Activated CD4-positive, alpha-beta T cell treated with anti-CD3 and anti-CD28 coated beads, Interleukin-2, amount 10 ng/mL, durations not matched to agents 24 days and 14 days (primary cell): ENCODE data around the gene EXOC7. TPM values are rescaled to one million over a fixed set of nuclear protein-coding genes. Genes with fewer than 3 reads are reported as not detected.

ENCODE experiments used
- DNase-seq: peaks from one replicate; pipeline ENCODE4 v3.0.0; 2022
- H3K27ac Mint-ChIP-seq: one replicate; pipeline ENCODE4 v1.8.0; 2022; ENCODE audit warnings: mild to moderate bottlenecking, mixed read lengths
- H3K27me3 Mint-ChIP-seq: one replicate; pipeline ENCODE4 v1.8.0; 2022; ENCODE audit warnings: mixed read lengths
- H3K36me3 Mint-ChIP-seq: one replicate; pipeline ENCODE4 v1.8.0; 2022; ENCODE audit warnings: low read depth, mild to moderate bottlenecking, mixed read lengths
- H3K4me1 Mint-ChIP-seq: one replicate; pipeline ENCODE4 v1.8.0; 2021; ENCODE audit warnings: mixed read lengths
- H3K4me3 Mint-ChIP-seq: one replicate; pipeline ENCODE4 v1.8.0; 2022; ENCODE audit warnings: mild to moderate bottlenecking, moderate library complexity, mixed read lengths
- H3K9me3 Mint-ChIP-seq: one replicate; pipeline ENCODE4 v1.8.0; 2021; ENCODE audit warnings: mixed read lengths
- intact Hi-C: fragments of 100-400 bp; cut with micrococcal nuclease; formaldehyde crosslinking; loops from one replicate; pipeline ENCODE4 v1.15.1; 2023
- total RNA-seq: library from RNA; stranded (reverse); gene quantifications from 2 replicates; pipeline ENCODE4 v1.2.3, GENCODE V29; 2022

EXOC7 gene
- total RNA-seq, 1 donor from 2014 or later: 104 TPM

DNA sequence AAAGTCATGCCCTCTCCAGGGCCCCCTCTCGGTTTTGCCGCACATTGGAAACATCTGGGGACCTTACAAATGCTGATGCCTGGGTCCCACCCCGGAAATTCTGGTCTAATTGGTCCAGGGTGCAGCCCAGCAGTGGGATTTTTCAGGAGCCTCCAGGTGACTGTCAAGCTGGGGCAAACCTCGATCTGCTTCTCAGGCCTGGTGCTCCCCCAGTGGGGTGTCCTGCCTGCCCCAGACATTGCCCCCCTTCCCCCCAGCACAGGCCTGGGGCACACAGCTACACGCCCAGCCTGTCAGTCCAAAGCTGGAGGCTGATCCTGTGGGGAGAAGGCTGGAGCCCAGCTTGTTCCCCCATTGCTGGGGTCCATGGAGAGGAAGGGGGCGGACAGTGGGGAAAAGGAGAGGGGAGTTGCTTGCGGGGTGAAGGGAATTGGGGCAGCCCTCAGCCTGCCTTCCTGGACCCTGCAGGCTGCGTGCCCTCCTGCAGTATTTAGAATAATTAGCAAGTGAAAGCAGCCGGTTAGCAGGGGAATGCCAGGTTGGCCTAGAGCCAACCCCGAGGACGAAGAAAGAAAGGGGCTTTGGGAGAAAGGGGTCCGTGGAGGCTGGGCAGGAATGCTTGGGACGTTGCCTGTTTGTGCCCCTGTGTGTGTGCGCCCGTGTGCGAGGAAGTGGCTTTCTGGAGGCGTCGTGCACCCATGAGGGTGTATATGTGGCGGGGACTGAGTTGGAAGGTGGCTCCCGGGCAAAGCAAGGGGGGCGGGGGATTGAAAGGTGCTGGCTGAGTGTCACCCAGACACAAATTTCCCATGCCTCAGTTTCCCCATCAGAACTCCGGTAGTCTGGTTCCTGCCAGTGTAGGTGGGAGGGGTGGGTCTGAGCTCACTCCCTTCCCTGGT is 31.6 kb upstream of the EXOC7 start:
- peak overlapping the region; percentile 76 for H3K27ac Mint-ChIP-seq
- peaks cover 13% of the 10 kb centered on the region for H3K4me1 Mint-ChIP-seq
- peaks cover 9% of the 10 kb centered on the region for H3K27me3 Mint-ChIP-seq
- H3K4me3 Mint-ChIP-seq: no peak overlapping the region
- H3K36me3 Mint-ChIP-seq: no peaks in the 10 kb centered on the region
- no peak for DNase-seq
- H3K9me3 Mint-ChIP-seq: no peaks in the 10 kb centered on the region
- intact Hi-C loops: no loop called here

GRCh38 chr17:76132574-76133338 is 29.2 kb upstream of the EXOC7 start:
- no peaks in the 10 kb centered on the region for H3K27me3 Mint-ChIP-seq
- no peak for DNase-seq
- intact Hi-C loops: no loop called here
- no peaks in the 10 kb centered on the region for H3K9me3 Mint-ChIP-seq
- no peak overlapping the region for H3K4me3 Mint-ChIP-seq
- H3K4me1 Mint-ChIP-seq: peaks cover 10% of the 10 kb centered on the region
- H3K36me3 Mint-ChIP-seq: no peaks in the 10 kb centered on the region
- H3K27ac Mint-ChIP-seq: no peak overlapping the region

GRCh38 chr17:76131692-76132573 is 28.3 kb upstream of the EXOC7 start:
- Mint-ChIP-seq H3K36me3 (no peaks in the 10 kb centered on the region), H3K4me1 (peaks cover 14% of the 10 kb centered on the region), H3K9me3 (no peaks in the 10 kb centered on the region), H3K4me3 (no peak overlapping the region), H3K27ac (no peak overlapping the region), H3K27me3 (no peaks in the 10 kb centered on the region)
- no peak for DNase-seq
- intact Hi-C loops: no loop called here

DNA sequence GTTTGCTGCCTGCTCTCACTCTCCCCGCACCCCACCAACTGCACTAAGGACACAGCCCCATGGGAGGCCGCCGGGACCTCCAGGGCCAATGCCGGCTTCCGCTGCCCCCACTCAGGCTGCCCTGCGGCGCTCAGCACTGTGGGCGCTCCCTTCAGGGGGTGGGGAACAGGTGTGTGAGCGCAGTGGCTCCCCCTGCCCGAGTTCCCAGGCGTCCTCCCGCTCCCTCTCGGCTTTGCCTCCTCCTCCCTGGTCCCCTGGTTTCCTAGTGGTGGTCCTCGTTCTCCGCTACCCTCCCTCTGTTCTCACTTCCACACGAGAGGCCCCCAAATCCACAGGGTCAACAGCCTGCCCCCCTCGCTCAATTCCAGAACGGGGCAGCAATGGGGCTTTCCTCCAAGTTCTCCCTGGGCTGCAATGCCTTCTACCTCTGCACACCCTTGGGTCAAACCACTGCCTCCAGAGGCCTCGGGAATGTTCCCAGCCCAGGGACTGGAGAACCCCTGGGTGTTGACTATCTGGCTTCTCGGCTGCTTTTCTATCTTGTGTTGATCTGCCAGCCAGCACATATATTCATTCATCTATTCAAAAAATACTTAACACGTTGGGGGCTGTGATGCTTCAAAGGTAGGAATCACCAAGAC is 27.6 kb upstream of the EXOC7 start:
- Mint-ChIP-seq H3K36me3 (no peaks in the 10 kb centered on the region), H3K27ac (no peak overlapping the region), H3K4me3 (no peak overlapping the region), H3K9me3 (no peaks in the 10 kb centered on the region), H3K4me1 (peaks cover 22% of the 10 kb centered on the region), H3K27me3 (no peaks in the 10 kb centered on the region)
- intact Hi-C loops: no loop called here
- no peak for DNase-seq

- Mint-ChIP-seq H3K4me3 (no peak overlapping the region), H3K36me3 (no peaks in the 10 kb centered on the region), H3K9me3 (no peaks in the 10 kb centered on the region), H3K4me1 (peaks cover 26% of the 10 kb centered on the region), H3K27ac (no peak overlapping the region), H3K27me3 (no peaks in the 10 kb centered on the region)
- intact Hi-C loops: no loop called here
- no peak for DNase-seq
Observed at GRCh38 chr17:76130473-76130872, 26.9 kb upstream of the EXOC7 start.

DNA sequence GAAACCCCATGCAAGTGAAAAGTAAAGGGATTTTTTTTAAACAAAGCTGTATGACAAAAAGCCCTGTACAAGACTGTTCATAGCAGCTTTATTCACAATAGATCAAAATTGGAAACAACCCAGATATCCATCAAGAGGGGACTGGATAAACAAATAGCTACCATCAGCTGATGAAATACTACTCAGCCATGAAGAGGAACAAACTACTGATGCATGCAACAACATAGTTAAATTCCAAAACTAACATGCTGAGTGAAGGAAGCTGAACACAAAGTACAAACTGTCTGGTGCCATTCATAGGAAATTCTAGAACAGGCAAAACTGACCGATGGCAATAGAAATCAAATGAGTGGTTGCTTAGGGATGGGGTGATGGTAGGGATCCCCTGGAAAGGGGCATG is 22.3 kb upstream of the EXOC7 start:
- no peak overlapping the region for H3K27ac Mint-ChIP-seq
- DNase-seq: no peak
- peaks cover 25% of the 10 kb centered on the region for H3K4me1 Mint-ChIP-seq
- H3K4me3 Mint-ChIP-seq: no peak overlapping the region
- no peaks in the 10 kb centered on the region for H3K36me3 Mint-ChIP-seq
- H3K27me3 Mint-ChIP-seq: no peaks in the 10 kb centered on the region
- intact Hi-C loops: no loop called here
- no peaks in the 10 kb centered on the region for H3K9me3 Mint-ChIP-seq

DNA sequence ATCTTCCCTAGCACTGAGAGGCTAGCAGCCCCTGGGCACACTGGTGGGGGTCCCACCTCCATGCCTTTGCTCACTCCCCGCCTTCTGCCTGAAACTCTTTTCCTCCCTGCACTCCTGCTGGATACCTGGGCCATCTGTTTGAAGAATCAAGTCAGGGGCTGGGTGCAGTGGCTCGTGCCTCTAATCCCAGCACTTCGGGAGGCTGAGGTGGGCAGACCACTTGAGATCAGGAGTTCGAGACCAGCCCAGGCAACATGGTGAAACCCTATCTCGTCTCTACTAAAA is 21.7 kb upstream of the EXOC7 start:
- Mint-ChIP-seq H3K4me1 (peaks cover 27% of the 10 kb centered on the region), H3K4me3 (no peak overlapping the region), H3K36me3 (no peaks in the 10 kb centered on the region), H3K27ac (no peak overlapping the region), H3K27me3 (no peaks in the 10 kb centered on the region), H3K9me3 (no peaks in the 10 kb centered on the region)
- intact Hi-C loops: no loop called here
- no peak for DNase-seq

GRCh38 chr17:76124582-76125390 is 21.2 kb upstream of the EXOC7 start:
- peaks cover 27% of the 10 kb centered on the region for H3K4me1 Mint-ChIP-seq
- H3K4me3 Mint-ChIP-seq: no peak overlapping the region
- no peaks in the 10 kb centered on the region for H3K36me3 Mint-ChIP-seq
- H3K27me3 Mint-ChIP-seq: no peaks in the 10 kb centered on the region
- no peaks in the 10 kb centered on the region for H3K9me3 Mint-ChIP-seq
- DNase-seq: no peak
- H3K27ac Mint-ChIP-seq: peak overlapping the region; percentile 36
- intact Hi-C loops: loop anchor here (5.0 kb wide), 1 partner anchor 173 kb away; no protein-coding TSS in a partner anchor

GRCh38 chr17:76123749-76124581 is 20.4 kb upstream of the EXOC7 start:
- intact Hi-C loops: loop anchor here (5.0 kb wide), 1 partner anchor 173 kb away; no protein-coding TSS in a partner anchor
- H3K27ac Mint-ChIP-seq: no peak overlapping the region
- no peaks in the 10 kb centered on the region for H3K36me3 Mint-ChIP-seq

GRCh38 chr17:76123191-76123499 is 19.6 kb upstream of the EXOC7 start:
- no peak for DNase-seq
- intact Hi-C loops: loop anchor here (5.0 kb wide), 1 partner anchor 174 kb away; no protein-coding TSS in a partner anchor
- Mint-ChIP-seq H3K4me3 (peak overlapping the region; percentile 34), H3K27me3 (no peaks in the 10 kb centered on the region), H3K27ac (peak overlapping the region; percentile 75), H3K4me1 (peaks cover 27% of the 10 kb centered on the region), H3K9me3 (no peaks in the 10 kb centered on the region), H3K36me3 (no peaks in the 10 kb centered on the region)

More at GRCh38 chr17:76123749-76124581, 20.4 kb upstream of the EXOC7 start:
- DNase-seq: no peak
- Mint-ChIP-seq H3K9me3 (no peaks in the 10 kb centered on the region), H3K4me3 (no peak overlapping the region), H3K4me1 (peaks cover 27% of the 10 kb centered on the region), H3K27me3 (no peaks in the 10 kb centered on the region)

DNA sequence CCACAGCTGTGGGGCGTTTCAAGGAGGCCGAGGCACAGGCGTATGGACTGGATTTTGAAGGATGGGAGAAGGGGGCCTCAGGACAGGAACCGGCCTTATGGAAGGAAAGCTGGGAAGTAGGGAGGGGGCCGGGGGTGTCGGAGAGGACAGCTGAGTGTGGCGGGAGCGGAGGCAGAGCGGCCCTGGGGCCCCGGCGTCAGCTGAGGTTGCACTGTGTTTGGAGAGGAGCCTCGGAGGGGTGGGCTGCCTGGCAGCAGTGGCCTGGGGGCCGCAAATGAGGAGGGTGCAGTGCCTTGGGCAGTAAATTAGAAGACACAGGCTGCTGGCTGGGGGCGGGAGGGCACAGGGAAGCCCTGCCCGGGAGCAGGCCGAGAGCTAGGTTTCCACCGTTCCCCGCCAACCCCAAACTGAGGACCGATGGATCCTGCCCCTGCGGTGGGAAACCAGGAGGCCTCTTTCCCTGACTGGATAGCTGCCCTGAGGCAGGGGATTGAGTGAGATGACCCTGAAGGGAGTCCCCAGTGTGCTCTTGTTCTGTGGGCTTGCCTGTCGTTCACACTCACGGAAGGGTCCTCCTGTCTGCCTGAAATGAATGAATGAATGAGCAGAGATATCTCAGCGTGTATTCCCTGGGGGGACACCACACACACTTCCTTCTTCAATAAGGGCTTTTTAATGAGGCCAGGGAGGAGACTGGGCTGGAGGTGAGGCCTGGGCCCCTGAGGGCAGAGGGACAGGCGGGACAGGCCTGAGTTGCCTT is 19.0 kb upstream of the EXOC7 start:
- no peaks in the 10 kb centered on the region for H3K36me3 Mint-ChIP-seq
- H3K4me1 Mint-ChIP-seq: peaks cover 27% of the 10 kb centered on the region
- intact Hi-C loops: loop anchor here (5.0 kb wide), 1 partner anchor 175 kb away; no protein-coding TSS in a partner anchor
- peak overlapping the region; percentile 47 for H3K4me3 Mint-ChIP-seq
- H3K9me3 Mint-ChIP-seq: no peaks in the 10 kb centered on the region
- H3K27me3 Mint-ChIP-seq: no peaks in the 10 kb centered on the region
- DNase-seq: no peak
- H3K27ac Mint-ChIP-seq: peak overlapping the region; percentile 75
